H9 (cell line): ENCODE results near the gene ITPR2. TPM values are rescaled to one million over a fixed set of nuclear protein-coding genes. Genes with fewer than 3 reads are reported as not detected.

Source experiments
- DNase-seq: peaks from one replicate; pipeline ENCODE4 v3.0.0-alpha.2; 2017
- H2AFZ ChIP-seq: one replicate; pipeline ENCODE4 v1.6.1; 2013; ENCODE audit warnings: mild to moderate bottlenecking, low read length, control low read depth, moderate library complexity
- H2AK5ac ChIP-seq: 2 replicates; pipeline ENCODE4 v1.6.1; 2013; ENCODE audit warnings: low read length, control low read depth, mixed read lengths; ENCODE audit not compliant: insufficient read length
- H2BK120ac ChIP-seq: one replicate; pipeline ENCODE4 v1.6.1; 2013; ENCODE audit warnings: low read depth, mild to moderate bottlenecking, low read length, control low read depth, inconsistent platforms; ENCODE audit not compliant: poor library complexity, severe bottlenecking
- H2BK12ac ChIP-seq: 2 replicates; pipeline ENCODE4 v1.6.1; 2013; ENCODE audit warnings: low read length, control low read depth, mixed read lengths, low read depth; ENCODE audit not compliant: insufficient read length
- H2BK15ac ChIP-seq: 2 replicates; pipeline ENCODE4 v1.6.1; 2013; ENCODE audit warnings: low read depth, low read length, control low read depth
- H2BK20ac ChIP-seq: one replicate; pipeline ENCODE4 v1.6.1; 2013; ENCODE audit warnings: low read depth, mild to moderate bottlenecking, low read length, control low read depth, inconsistent platforms; ENCODE audit not compliant: poor library complexity, severe bottlenecking
- H2BK5ac ChIP-seq: 2 replicates; pipeline ENCODE4 v1.6.1; 2013; ENCODE audit warnings: low read length, control low read depth, mixed read lengths; ENCODE audit not compliant: insufficient read length
- H3K14ac ChIP-seq: 2 replicates; pipeline ENCODE4 v1.6.1; 2013; ENCODE audit warnings: low read length, control low read depth; ENCODE audit not compliant: insufficient read depth
- H3K18ac ChIP-seq: 2 replicates; pipeline ENCODE4 v1.6.1; 2013; ENCODE audit warnings: low read depth, mild to moderate bottlenecking, mixed read lengths, low read length, control low read depth; ENCODE audit not compliant: insufficient read length
- H3K23ac ChIP-seq: 2 replicates; pipeline ENCODE4 v1.6.1; 2013; ENCODE audit warnings: low read length, control low read depth, mixed read lengths, low read depth; ENCODE audit not compliant: insufficient read length
- H3K23me2 ChIP-seq: 2 replicates; pipeline ENCODE4 v1.6.1; 2013; ENCODE audit warnings: low read depth, mild to moderate bottlenecking, mixed read lengths, low read length, control low read depth; ENCODE audit not compliant: insufficient read length, poor library complexity, severe bottlenecking
- H3K27ac ChIP-seq: 2 replicates; pipeline ENCODE4 v1.5.1; 2013; ENCODE audit warnings: low read length, control low read depth, mixed read lengths, low read depth; ENCODE audit not compliant: insufficient read length
- H3K27me3 ChIP-seq: 2 replicates; pipeline ENCODE4 v1.6.1; 2013; ENCODE audit warnings: low read length, control low read depth, inconsistent platforms; ENCODE audit not compliant: insufficient read depth
- H3K4ac ChIP-seq: 2 replicates; pipeline ENCODE4 v1.6.1; 2013; ENCODE audit warnings: low read depth, mild to moderate bottlenecking, control low read depth, inconsistent platforms, low read length, moderate library complexity
- H3K4me1 ChIP-seq: 2 replicates; pipeline ENCODE4 v1.6.1; 2013; ENCODE audit warnings: low read length, control low read depth, inconsistent platforms; ENCODE audit not compliant: insufficient read depth
- H3K4me2 ChIP-seq: 2 replicates; pipeline ENCODE4 v1.6.1; 2013; ENCODE audit warnings: low read length, control low read depth, mixed read lengths; ENCODE audit not compliant: insufficient read length, insufficient read depth
- H3K56ac ChIP-seq: 2 replicates; pipeline ENCODE4 v1.6.1; 2013; ENCODE audit warnings: low read depth, mild to moderate bottlenecking, mixed read lengths, low read length, control low read depth; ENCODE audit not compliant: insufficient read length
- H3K79me1 ChIP-seq: 2 replicates; pipeline ENCODE4 v1.6.1; 2013; ENCODE audit warnings: low read depth, mild to moderate bottlenecking, moderate library complexity, low read length, control low read depth, inconsistent platforms; ENCODE audit not compliant: insufficient read depth, poor library complexity, severe bottlenecking
- H3K79me2 ChIP-seq: 2 replicates; pipeline ENCODE4 v1.6.1; 2013; ENCODE audit warnings: low read length, control low read depth, inconsistent platforms; ENCODE audit not compliant: insufficient read depth
- H3K9ac ChIP-seq: 2 replicates; pipeline ENCODE4 v1.6.1; 2013; ENCODE audit warnings: low read length, control low read depth, mixed read lengths; ENCODE audit not compliant: insufficient read length; ENCODE audit errors: extremely low read depth
- H3K9me3 ChIP-seq: one replicate; pipeline ENCODE4 v1.6.1; 2013; ENCODE audit warnings: low read depth, low read length, inconsistent platforms; ENCODE audit not compliant: control insufficient read depth
- H3T11ph ChIP-seq: one replicate; pipeline ENCODE4 v1.6.1; 2013; ENCODE audit warnings: mild to moderate bottlenecking, low read length, control low read depth, inconsistent platforms
- H4K20me1 ChIP-seq: one replicate; pipeline ENCODE4 v1.6.1; 2013; ENCODE audit not compliant: control insufficient read depth, insufficient read length, insufficient read depth
- H4K5ac ChIP-seq: 2 replicates; pipeline ENCODE4 v1.6.1; 2013; ENCODE audit warnings: low read depth, mild to moderate bottlenecking, mixed read lengths, low read length, control low read depth; ENCODE audit not compliant: insufficient read length
- H4K8ac ChIP-seq: replicated peaks from 2 replicates; pipeline ENCODE4 v1.6.1; 2013; ENCODE audit warnings: low read length, control low read depth, mixed read lengths, low read depth; ENCODE audit not compliant: insufficient read length
- H4K91ac ChIP-seq: 2 replicates; pipeline ENCODE4 v1.6.1; 2013; ENCODE audit warnings: low read depth, mild to moderate bottlenecking, moderate library complexity, mixed read lengths, low read length, control low read depth; ENCODE audit not compliant: insufficient read length
- H3K27ac Mint-ChIP-seq, 3 experiments: 2 replicates in 2 of 3; 3 replicates in 1 of 3; pipeline ENCODE4 v1.8.0; 2020 to 2021; ENCODE audit warnings: mixed read lengths in 3 of 3, mild to moderate bottlenecking in 1 of 3, moderate library complexity in 1 of 3
- H3K27me3 Mint-ChIP-seq: 2 replicates; pipeline ENCODE4 v1.8.0; 2021; ENCODE audit warnings: low read depth, mild to moderate bottlenecking, moderate library complexity, mixed read lengths
- H3K36me3 Mint-ChIP-seq, 3 experiments: 2 replicates in 2 of 3; 3 replicates in 1 of 3; pipeline ENCODE4 v1.8.0; 2020 to 2021; ENCODE audit warnings: low read depth in 3 of 3, mixed read lengths in 3 of 3; ENCODE audit not compliant: insufficient read depth in 1 of 3
- H3K4me1 Mint-ChIP-seq, 2 experiments: 2 replicates each; pipeline ENCODE4 v1.8.0; 2020; ENCODE audit warnings: mixed read lengths in 2 of 2
- H3K4me3 Mint-ChIP-seq, 2 experiments: 2 replicates in 1 of 2; 3 replicates in 1 of 2; pipeline ENCODE4 v1.8.0; 2020 to 2021; ENCODE audit warnings: mild to moderate bottlenecking in 2 of 2, mixed read lengths in 2 of 2, moderate library complexity in 1 of 2
- H3K9me3 Mint-ChIP-seq, 2 experiments: 2 replicates in 1 of 2; 3 replicates in 1 of 2; pipeline ENCODE4 v1.8.0; 2020; ENCODE audit warnings: mild to moderate bottlenecking in 2 of 2, mixed read lengths in 2 of 2, moderate library complexity in 1 of 2
- CTCF ChIP-seq: fragments of 200-600 bp; sonication (generic); conservative IDR thresholded peaks from 3 replicates; pipeline ENCODE4 v1.8.0; 2021; ENCODE audit warnings: antibody characterized with exemption, mild to moderate bottlenecking
- WGBS: extraction: QIAGEN DNeasy Blood & Tissue Kit; methylation state at CpG from one replicate; pipeline ENCODE4 v1.1.7; 2013; ENCODE audit warnings: missing lambda C conversion rate, low lambda C conversion rate, mixed read lengths; ENCODE audit not compliant: insufficient read length; ENCODE audit errors: extremely low coverage; 5-methylcytosine and 5-hydroxymethylcytosine counted together
- total RNA-seq: library from RNA; stranded (reverse); gene quantifications from 2 replicates; pipeline ENCODE4 v1.2.1, GENCODE V29; 2021

The ITPR2 gene
- total RNA-seq, 1 experiment from 2014 or later: 14.8 TPM

GRCh38 chr12:26869908-26870459 lies 37.0 kb upstream of the ITPR2 start:
- no CpG with 5 or more reads among the region's 6 CpGs for WGBS
- TF ChIP-seq CTCF: no peak
- Histone ChIP-seq H3K56ac (no peak overlapping the region), H2AK5ac (no peak overlapping the region), H3K14ac (no peak overlapping the region; the same call in 1 of the 2 replicates), H3K4me2 (no peak overlapping the region), H2BK15ac (no peak overlapping the region), H3K4me1 (no peaks in the 10 kb centered on the region), H2BK12ac (no peak overlapping the region), H2BK20ac (no peak overlapping the region), H2BK120ac (no peak overlapping the region), H3K9me3 (no peaks in the 10 kb centered on the region), H3K27ac (no peak overlapping the region), H3K9ac (no peak overlapping the region), H4K5ac (no peak overlapping the region), H3K23ac (no peak overlapping the region), H3K79me1 (no peaks in the 10 kb centered on the region), H3T11ph (no peak overlapping the region), H4K20me1 (no peaks in the 10 kb centered on the region), H2BK5ac (no peak overlapping the region), H3K4ac (no peak overlapping the region), H3K18ac (no peak overlapping the region), H4K8ac (no peak overlapping the region), H3K27me3 (no peaks in the 10 kb centered on the region), H3K79me2 (no peaks in the 10 kb centered on the region), H2AFZ (no peak overlapping the region), H3K23me2 (no peaks in the 10 kb centered on the region), H4K91ac (no peak overlapping the region)
- no peaks in the 10 kb centered on the region for H3K27me3 Mint-ChIP-seq
- no peak overlapping the region for H3K4me3 Mint-ChIP-seq
- H3K4me1 Mint-ChIP-seq: no peaks in the 10 kb centered on the region
- no peak overlapping the region for H3K27ac Mint-ChIP-seq
- DNase-seq: peak; percentile 42
- no peaks in the 10 kb centered on the region for H3K9me3 Mint-ChIP-seq
- H3K36me3 Mint-ChIP-seq: no peaks in the 10 kb centered on the region
